ENCODE data around the gene TSC1.

GRCh38 chr9:132876849-132877248 is 67.6 kb downstream of the TSC1 start:
- TF ChIP-seq EP300 (IDR thresholded peaks at IDR 0.05) (no peak), CTCF (IDR thresholded peaks at IDR 0.05) (no peak), POLR2A (IDR thresholded peaks at IDR 0.05) (no peak)
